ENCODE results near the gene RHO. TPM values are rescaled to one million over a fixed set of nuclear protein-coding genes. Genes with fewer than 3 reads are reported as not detected.

RHO gene
- total and polyA plus RNA-seq, 2 donors (not counting 3 experiments of a cell fraction or from before 2014, with no cell fraction given), result not detected

DNA sequence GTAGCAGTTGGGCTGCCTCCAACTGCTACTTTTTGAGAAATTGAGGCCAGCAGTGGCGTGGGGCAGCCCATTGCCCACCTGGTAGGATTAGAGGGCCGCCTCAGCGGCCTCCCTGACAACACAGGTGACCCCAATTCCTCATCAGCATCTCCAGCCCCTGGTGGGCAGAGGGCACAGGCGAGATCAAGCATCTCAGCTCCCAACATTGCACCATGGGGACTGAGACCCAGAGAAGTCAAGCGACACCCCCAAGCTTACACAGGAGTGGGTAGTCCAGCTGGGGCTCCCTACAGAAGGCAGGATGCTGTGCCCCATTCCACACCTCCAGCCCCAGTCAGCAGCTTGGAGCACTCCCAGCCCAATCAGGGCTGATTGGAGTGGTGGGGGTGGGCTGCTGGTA is 14.3 kb downstream of the RHO start:
- BruUV-seq (replicated peaks), result no TSS peak
- dilution Hi-C loops (cut with MboI; ENCODE audit: extremely low pct_ligation_motif_present, low sequenced_read_pairs) (no loop called here), intact Hi-C loops (cut with micrococcal nuclease) (no loop called here)

More for the DNA sequence above, 14.3 kb downstream of the RHO start:
- no peaks in the 10 kb centered on the region for H3K27me3 ChIP-seq (ENCODE audit: control insufficient read depth in 2 of 2, insufficient read depth in 2 of 2, low read length in 2 of 2)
- FAIRE-seq, result no peak
- no peak overlapping the region for H3K4me3 ChIP-seq (replicated peaks in 1 of 3; ENCODE audit: insufficient read depth in 1 of 3, low read depth in 1 of 3, low read length in 3 of 3)
- DNase-seq (ENCODE audit: low read depth, low spot score), result no peak
- no peaks in the 10 kb centered on the region for H3K36me3 ChIP-seq (ENCODE audit: control insufficient read depth in 2 of 2, extremely low read depth in 1 of 2, insufficient read depth in 2 of 2, low read length in 2 of 2)
- H3K9ac ChIP-seq (replicated peaks; ENCODE audit: extremely low read depth, insufficient read depth, low read length), result no peak overlapping the region
- no peaks in the 10 kb centered on the region for H3K4me1 ChIP-seq (ENCODE audit: control insufficient read depth, extremely low read depth, insufficient read depth, low read length)
- CTCF ChIA-PET, result interaction anchor here (1.7 to 2.0 kb wide), 2 partner anchors 8 to 53 kb away, joined by 4 to 8 read pairs; no protein-coding TSS in a partner anchor
- TF ChIP-seq GATA2 (IDR thresholded peaks at IDR 0.05; ENCODE audit: insufficient read depth, insufficient read length, low read depth, low read length) (no peak), POLR2A (IDR thresholded peaks at IDR 0.05; ENCODE audit: low read depth, low read length) (no peak), JUN (IDR thresholded peaks at IDR 0.05; ENCODE audit: borderline replicate concordance, insufficient read depth, insufficient read length, low read depth) (no peak), MYC (IDR thresholded peaks at IDR 0.05; ENCODE audit: low read depth, low read length) (no peak), POLR2AphosphoS5 (IDR thresholded peaks at IDR 0.05; ENCODE audit: insufficient read depth, low read depth, low read length) (no peak), EZH2 (IDR thresholded peaks at IDR 0.05; ENCODE audit: borderline replicate concordance, low read depth, low read length, severe bottlenecking) (no peak), FOS (IDR thresholded peaks at IDR 0.05; ENCODE audit: borderline replicate concordance, insufficient read depth, low read length) (no peak)
- TF ChIP-seq, protein P1, sequence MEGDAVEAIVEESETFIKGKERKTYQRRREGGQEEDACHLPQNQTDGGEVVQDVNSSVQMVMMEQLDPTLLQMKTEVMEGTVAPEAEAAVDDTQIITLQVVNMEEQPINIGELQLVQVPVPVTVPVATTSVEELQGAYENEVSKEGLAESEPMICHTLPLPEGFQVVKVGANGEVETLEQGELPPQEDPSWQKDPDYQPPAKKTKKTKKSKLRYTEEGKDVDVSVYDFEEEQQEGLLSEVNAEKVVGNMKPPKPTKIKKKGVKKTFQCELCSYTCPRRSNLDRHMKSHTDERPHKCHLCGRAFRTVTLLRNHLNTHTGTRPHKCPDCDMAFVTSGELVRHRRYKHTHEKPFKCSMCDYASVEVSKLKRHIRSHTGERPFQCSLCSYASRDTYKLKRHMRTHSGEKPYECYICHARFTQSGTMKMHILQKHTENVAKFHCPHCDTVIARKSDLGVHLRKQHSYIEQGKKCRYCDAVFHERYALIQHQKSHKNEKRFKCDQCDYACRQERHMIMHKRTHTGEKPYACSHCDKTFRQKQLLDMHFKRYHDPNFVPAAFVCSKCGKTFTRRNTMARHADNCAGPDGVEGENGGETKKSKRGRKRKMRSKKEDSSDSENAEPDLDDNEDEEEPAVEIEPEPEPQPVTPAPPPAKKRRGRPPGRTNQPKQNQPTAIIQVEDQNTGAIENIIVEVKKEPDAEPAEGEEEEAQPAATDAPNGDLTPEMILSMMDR (IDR thresholded peaks at IDR 0.05; ENCODE audit: extremely low read depth in 1 of 2, insufficient read depth in 1 of 2, low read depth in 1 of 2, low read length in 2 of 2), result no peak
- TF ChIP-seq, protein P2, sequence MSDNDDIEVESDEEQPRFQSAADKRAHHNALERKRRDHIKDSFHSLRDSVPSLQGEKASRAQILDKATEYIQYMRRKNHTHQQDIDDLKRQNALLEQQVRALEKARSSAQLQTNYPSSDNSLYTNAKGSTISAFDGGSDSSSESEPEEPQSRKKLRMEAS (IDR thresholded peaks at IDR 0.05; ENCODE audit: insufficient read depth, insufficient read length), result no peak
- H2AFZ ChIP-seq (ENCODE audit: low read depth, low read length), result no peak overlapping the region
- H3K9me3 ChIP-seq (replicated peaks; ENCODE audit: control insufficient read depth, insufficient read depth, low read length), result no peaks in the 10 kb centered on the region
- no peak overlapping the region for H3K4me2 ChIP-seq (ENCODE audit: insufficient read depth, low read length)
- H3K79me2 ChIP-seq (ENCODE audit: control insufficient read depth, insufficient read depth, low read length), result no peaks in the 10 kb centered on the region
- H3K9me1 ChIP-seq (replicated peaks; ENCODE audit: control insufficient read depth, extremely low read depth, insufficient read depth, low read length), result no peaks in the 10 kb centered on the region
- POLR2A ChIA-PET, result no interaction called here
- H4K20me1 ChIP-seq (replicated peaks; ENCODE audit: control insufficient read depth, extremely low read depth, insufficient read depth, low read length), result no peaks in the 10 kb centered on the region
- H3K27ac ChIP-seq (ENCODE audit: insufficient read depth, low read depth, low read length), result no peak overlapping the region

Data from endothelial cell of umbilical vein (primary cell).